GM18909 (cell line): ENCODE results near the gene GLRX5.
"Not testable (repeated sequence)": the region's sequence is repeated elsewhere in the genome, so short reads cannot be mapped to it uniquely, and the experiment has no call there.

Experiments
- ATAC-seq: cut with Tn5 transposase; IDR thresholded peaks from one replicate; pipeline ENCODE4 v1.9.1; 2021; ENCODE audit warnings: mild to moderate bottlenecking; ENCODE audit not compliant: unreplicated experiment, poor library complexity

Gene GLRX5

GRCh38 chr14:95498622-95499353 lies 36.1 kb upstream of the GLRX5 start:
- no peak for ATAC-seq

GRCh38 chr14:95499354-95499750 lies 35.5 kb upstream of the GLRX5 start:
- ATAC-seq, result no peak

GRCh38 chr14:95500201-95500681 lies 34.6 kb upstream of the GLRX5 start:
- no peak for ATAC-seq

- no peak for ATAC-seq
Observed at GRCh38 chr14:95500772-95501401, 34.0 kb upstream of the GLRX5 start.

GRCh38 chr14:95502381-95502950 lies 32.4 kb upstream of the GLRX5 start:
- no peak for ATAC-seq

GRCh38 chr14:95503365-95504134 lies 31.3 kb upstream of the GLRX5 start:
- peak; percentile 55 for ATAC-seq

GRCh38 chr14:95504135-95505029 lies 30.5 kb upstream of the GLRX5 start:
- no peak for ATAC-seq

- ATAC-seq, result peak; percentile 63
Observed at GRCh38 chr14:95505030-95505589, 29.7 kb upstream of the GLRX5 start.

GRCh38 chr14:95507174-95507573 lies 27.7 kb upstream of the GLRX5 start:
- no peak for ATAC-seq

GRCh38 chr14:95507701-95508103 lies 27.1 kb upstream of the GLRX5 start:
- no peak for ATAC-seq

- no peak for ATAC-seq
Observed at GRCh38 chr14:95508377-95508776, 26.5 kb upstream of the GLRX5 start.

GRCh38 chr14:95509495-95509894 lies 25.4 kb upstream of the GLRX5 start:
- no peak for ATAC-seq

GRCh38 chr14:95510344-95510743 lies 24.5 kb upstream of the GLRX5 start:
- ATAC-seq, result not testable (repeated sequence)

GRCh38 chr14:95510804-95511203 lies 24.0 kb upstream of the GLRX5 start:
- ATAC-seq, result no peak

- no peak for ATAC-seq
Observed at GRCh38 chr14:95511687-95512086, 23.2 kb upstream of the GLRX5 start.

GRCh38 chr14:95513291-95513690 lies 21.6 kb upstream of the GLRX5 start:
- ATAC-seq, result no peak

GRCh38 chr14:95514131-95515079 lies 20.4 kb upstream of the GLRX5 start:
- no peak for ATAC-seq

- no peak for ATAC-seq
Observed at GRCh38 chr14:95515080-95515489, 19.8 kb upstream of the GLRX5 start.
